ENCODE results near the gene LRMDA. TPM values are rescaled to one million over a fixed set of nuclear protein-coding genes. Genes with fewer than 3 reads are reported as not detected.

Gene LRMDA
- total and polyA plus RNA-seq, 2 of the 13 experiments (the other 11 are each of a cell fraction or from before 2014, with no cell fraction given), result 13.4 to 22.0 TPM

GRCh38 chr10:76558996-76559891 is 1127.8 kb downstream of the LRMDA start:
- BruUV-seq (replicated peaks), result no TSS peak
- Histone ChIP-seq H3K4me2 (ENCODE audit: low read depth, low read length) (no peak overlapping the region), H3K9ac (ENCODE audit: insufficient read depth, low read depth, low read length) (no peak overlapping the region), H3K36me3 (replicated peaks in 1 of 2; ENCODE audit: control insufficient read depth in 1 of 2, insufficient read depth in 2 of 2, low read length in 2 of 2) (no peaks in the 10 kb centered on the region), H3K79me2 (ENCODE audit: insufficient read depth, low read length) (no peaks in the 10 kb centered on the region), H3K9me3 (ENCODE audit: low read length) (no peaks in the 10 kb centered on the region), H3K27ac (ENCODE audit: extremely low read length, insufficient read depth, low read length) (no peak overlapping the region), H3K27me3 (ENCODE audit: control insufficient read depth in 1 of 2, insufficient read depth in 2 of 2, low read length in 2 of 2) (no peaks in the 10 kb centered on the region), H3K4me3 (replicated peaks in 1 of 3; ENCODE audit: insufficient read depth in 1 of 3, low read depth in 2 of 3, low read length in 3 of 3) (no peak overlapping the region), H2AFZ (ENCODE audit: low read length) (no peak overlapping the region), H3K4me1 (ENCODE audit: insufficient read depth, low read length) (peaks cover 37% of the 10 kb centered on the region), H4K20me1 (ENCODE audit: insufficient read depth, low read length) (no peaks in the 10 kb centered on the region)
- ChIA-PET POLR2A (no interaction called here), CTCF (ENCODE audit: low intra/inter-chr PET ratio, low total read pairs) (no interaction called here)
- in situ Hi-C loops (cut with HindIII; ENCODE audit: extremely low pct_ligation_motif_present, low pct_unique_long_range_greater_than_20kb) (no loop called here), intact Hi-C loops (cut with micrococcal nuclease; ENCODE audit: unreplicated experiment) (no loop called here)
- TF ChIP-seq HNF4A (CRISPR knock-in tag; IDR thresholded peaks at IDR 0.05) (no peak), ZBTB46 (CRISPR knock-in tag; IDR thresholded peaks at IDR 0.05; ENCODE audit: borderline replicate concordance) (no peak)
- 83% methylated on average over 3 of the region's 3 CpGs for WGBS (ENCODE audit: low lambda C conversion rate)
- FAIRE-seq, result no peak
- DNase-seq (ENCODE audit: low spot score), result no peak
- no peak for ATAC-seq

- H3K4me2 ChIP-seq (ENCODE audit: low read depth, low read length), result no peak overlapping the region
- intact Hi-C loops (cut with micrococcal nuclease; ENCODE audit: unreplicated experiment) (no loop called here), in situ Hi-C loops (cut with HindIII; ENCODE audit: extremely low pct_ligation_motif_present, low pct_unique_long_range_greater_than_20kb) (no loop called here)
- 84% methylated on average over 1 of the region's 1 CpG for WGBS (ENCODE audit: low lambda C conversion rate)
- no peaks in the 10 kb centered on the region for H3K79me2 ChIP-seq (ENCODE audit: insufficient read depth, low read length)
- ChIA-PET CTCF (ENCODE audit: low intra/inter-chr PET ratio, low total read pairs) (no interaction called here), POLR2A (no interaction called here)
- DNase-seq (ENCODE audit: low spot score) (no peak), ATAC-seq (no peak), FAIRE-seq (no peak)
- no peaks in the 10 kb centered on the region for H4K20me1 ChIP-seq (ENCODE audit: insufficient read depth, low read length)
- BruUV-seq (replicated peaks), result no TSS peak
- H3K4me3 ChIP-seq (replicated peaks in 1 of 3; ENCODE audit: insufficient read depth in 1 of 3, low read depth in 2 of 3, low read length in 3 of 3), result no peak overlapping the region
- H3K9ac ChIP-seq (ENCODE audit: insufficient read depth, low read depth, low read length), result no peak overlapping the region
- peaks cover 43% of the 10 kb centered on the region for H3K4me1 ChIP-seq (ENCODE audit: insufficient read depth, low read length)
- no peak overlapping the region for H3K27ac ChIP-seq (ENCODE audit: extremely low read length, insufficient read depth, low read length)
- no peaks in the 10 kb centered on the region for H3K27me3 ChIP-seq (ENCODE audit: control insufficient read depth in 1 of 2, insufficient read depth in 2 of 2, low read length in 2 of 2)
- H3K9me3 ChIP-seq (ENCODE audit: low read length), result no peaks in the 10 kb centered on the region
- H2AFZ ChIP-seq (ENCODE audit: low read length), result no peak overlapping the region
- no peaks in the 10 kb centered on the region for H3K36me3 ChIP-seq (replicated peaks in 1 of 2; ENCODE audit: control insufficient read depth in 1 of 2, insufficient read depth in 2 of 2, low read length in 2 of 2)
- TF ChIP-seq ZNF746 (CRISPR knock-in tag; IDR thresholded peaks at IDR 0.05), result no peak
- no peak for TF ChIP-seq FOXM1 (CRISPR knock-in tag; IDR thresholded peaks at IDR 0.05)
- TF ChIP-seq, protein P1, sequence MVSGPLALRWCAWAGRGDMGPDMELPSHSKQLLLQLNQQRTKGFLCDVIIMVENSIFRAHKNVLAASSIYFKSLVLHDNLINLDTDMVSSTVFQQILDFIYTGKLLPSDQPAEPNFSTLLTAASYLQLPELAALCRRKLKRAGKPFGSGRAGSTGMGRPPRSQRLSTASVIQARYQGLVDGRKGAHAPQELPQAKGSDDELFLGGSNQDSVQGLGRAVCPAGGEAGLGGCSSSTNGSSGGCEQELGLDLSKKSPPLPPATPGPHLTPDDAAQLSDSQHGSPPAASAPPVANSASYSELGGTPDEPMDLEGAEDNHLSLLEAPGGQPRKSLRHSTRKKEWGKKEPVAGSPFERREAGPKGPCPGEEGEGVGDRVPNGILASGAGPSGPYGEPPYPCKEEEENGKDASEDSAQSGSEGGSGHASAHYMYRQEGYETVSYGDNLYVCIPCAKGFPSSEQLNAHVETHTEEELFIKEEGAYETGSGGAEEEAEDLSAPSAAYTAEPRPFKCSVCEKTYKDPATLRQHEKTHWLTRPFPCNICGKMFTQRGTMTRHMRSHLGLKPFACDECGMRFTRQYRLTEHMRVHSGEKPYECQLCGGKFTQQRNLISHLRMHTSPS (CRISPR knock-in tag; IDR thresholded peaks at IDR 0.05; ENCODE audit: low read depth), result no peak
- TF ChIP-seq, protein P2, sequence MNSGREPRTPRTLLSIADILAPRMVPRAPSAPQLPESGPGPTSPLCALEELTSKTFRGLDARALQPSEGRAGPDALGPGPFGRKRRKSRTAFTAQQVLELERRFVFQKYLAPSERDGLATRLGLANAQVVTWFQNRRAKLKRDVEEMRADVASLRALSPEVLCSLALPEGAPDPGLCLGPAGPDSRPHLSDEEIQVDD (CRISPR knock-in tag; IDR thresholded peaks at IDR 0.05; ENCODE audit: borderline replicate concordance), result no peak
- TF ChIP-seq ZNF232 (CRISPR knock-in tag; IDR thresholded peaks at IDR 0.05; ENCODE audit: borderline replicate concordance), result no peak
- no peak for TF ChIP-seq HNF4A (CRISPR knock-in tag; IDR thresholded peaks at IDR 0.05)
- no peak for TF ChIP-seq FOSL1 (CRISPR knock-in tag; IDR thresholded peaks at IDR 0.05; ENCODE audit: borderline replicate concordance)
- TF ChIP-seq ZFAT (CRISPR knock-in tag; conservative IDR thresholded peaks at IDR 0.05), result no peak
- no peak for TF ChIP-seq ELF3 (CRISPR knock-in tag; IDR thresholded peaks at IDR 0.05)
- no peak for TF ChIP-seq ZNF441 (CRISPR knock-in tag; IDR thresholded peaks at IDR 0.05; ENCODE audit: borderline replicate concordance)
- TF ChIP-seq HDAC6 (IDR thresholded peaks at IDR 0.05; ENCODE audit: low read depth, low read length), result no peak
- TF ChIP-seq NR2F2 (IDR thresholded peaks at IDR 0.05; ENCODE audit: borderline replicate concordance, low read depth), result no peak
- TF ChIP-seq ZNF552 (CRISPR knock-in tag; IDR thresholded peaks at IDR 0.05; ENCODE audit: borderline replicate concordance), result no peak
Measured at GRCh38 chr10:76559892-76560220, 1128.4 kb downstream of the LRMDA start.

Measured in HepG2 (cell line).